ENCODE data around the gene WDR36. TPM values are rescaled to one million over a fixed set of nuclear protein-coding genes. Genes with fewer than 3 reads are reported as not detected.

WDR36 gene
- total and polyA plus RNA-seq, 2 of the 4 experiments (the other 2 are of a cell fraction) = 11.9 to 87.8 TPM

GRCh38 chr5:111135363-111135762, 43.2 kb downstream of the WDR36 start:
- no peak for ATAC-seq (ENCODE audit: low read depth)

More at GRCh38 chr5:111135363-111135762, 43.2 kb downstream of the WDR36 start:
- DNase-seq = no peak
- Histone ChIP-seq H3K14ac (replicated peaks; ENCODE audit: low read depth, low read length) (no peak overlapping the region), H2BK15ac (ENCODE audit: low read depth, low read length) (no peak overlapping the region; the same call in 2 of the 3 replicates), H3K4me3 (ENCODE audit: insufficient read depth, low read depth, low read length) (no peak overlapping the region), H3K4ac (ENCODE audit: low read depth, low read length) (no peak overlapping the region), H3K18ac (ENCODE audit: low read depth, low read length) (no peak overlapping the region), H2AFZ (replicated peaks; ENCODE audit: low read length, poor library complexity) (no peak overlapping the region), H4K91ac (ENCODE audit: insufficient read depth, low read depth, low read length) (no peak overlapping the region), H2AK5ac (ENCODE audit: low read depth, low read length) (peak overlapping the region; percentile 44; the same call in 1 of the 2 replicates), H3K36me3 (ENCODE audit: control insufficient read depth, insufficient read depth, low read length) (no peaks in the 10 kb centered on the region), H3K27me3 (ENCODE audit: control insufficient read depth, insufficient read depth, low read length) (no peaks in the 10 kb centered on the region), H3K9me3 (ENCODE audit: control insufficient read depth, insufficient read depth, low read length) (no peaks in the 10 kb centered on the region), H2BK120ac (ENCODE audit: low read depth, low read length) (no peak overlapping the region), H4K5ac (ENCODE audit: low read depth, low read length) (no peak overlapping the region), H4K20me1 (ENCODE audit: insufficient read depth, low read length) (no peaks in the 10 kb centered on the region), H2BK5ac (ENCODE audit: low read depth, low read length, poor library complexity, severe bottlenecking) (peak overlapping the region; percentile 24), H3K9me1 (ENCODE audit: insufficient read depth, low read length) (no peaks in the 10 kb centered on the region; the same call in 1 of the 2 replicates), H3K4me1 (ENCODE audit: control insufficient read depth, insufficient read depth, low read length) (no peaks in the 10 kb centered on the region; the same call in 1 of the 2 replicates), H2AK9ac (replicated peaks; ENCODE audit: low read depth, low read length, poor library complexity) (no peak overlapping the region), H3K56ac (ENCODE audit: extremely low read depth, insufficient read depth, low read length) (no peak overlapping the region), H3K79me1 (ENCODE audit: low read depth in 1 of 2, low read length in 2 of 2) (no peaks in the 10 kb centered on the region), H2BK20ac (ENCODE audit: low read depth, low read length) (no peak overlapping the region), H3K23ac (ENCODE audit: low read depth, low read length) (no peak overlapping the region), H3K4me2 (ENCODE audit: low read depth, low read length) (no peak overlapping the region), H3K27ac (ENCODE audit: insufficient read depth, low read length) (no peak overlapping the region), H4K8ac (ENCODE audit: low read depth in 2 of 2, low read length in 2 of 2) (no peak overlapping the region), H3K9ac (ENCODE audit: low read depth, low read length) (no peak overlapping the region)
- dilution Hi-C loops (cut with HindIII; ENCODE audit: low sequenced_read_pairs, unreplicated experiment) (no loop called here), intact Hi-C loops (cut with micrococcal nuclease) (no loop called here), in situ Hi-C loops (cut with MboI; ENCODE audit: low sequenced_read_pairs) (no loop called here)
- ChIA-PET CTCF (no interaction called here), POLR2A (ENCODE audit: unreplicated experiment) (no interaction called here)
- WGBS, 2 experiments (ENCODE audit: extremely low coverage in 2 of 2, insufficient read length in 1 of 2) = no CpG with 5 or more reads among the region's 1 CpG
- no TSS peak for BruUV-seq (replicated peaks)
- TF ChIP-seq FOS (IDR thresholded peaks at IDR 0.05; ENCODE audit: low read depth, low read length) = no peak
- TF ChIP-seq RCOR1 (IDR thresholded peaks at IDR 0.05; ENCODE audit: insufficient replicate concordance, low read length) = no peak
- TF ChIP-seq RAD21 (IDR thresholded peaks at IDR 0.05; ENCODE audit: low read length) = no peak
- no peak for TF ChIP-seq MAZ (IDR thresholded peaks at IDR 0.05; ENCODE audit: borderline replicate concordance, low read depth, low read length)
- no peak for TF ChIP-seq CEBPB (IDR thresholded peaks at IDR 0.05; ENCODE audit: low read depth, low read length)
- TF ChIP-seq BHLHE40 (IDR thresholded peaks at IDR 0.05; ENCODE audit: low read depth, low read length) = no peak
- no peak for TF ChIP-seq SMC3 (IDR thresholded peaks at IDR 0.05; ENCODE audit: low read depth, low read length)
- TF ChIP-seq CHD1 (IDR thresholded peaks at IDR 0.05; ENCODE audit: low read depth, low read length) = no peak
- TF ChIP-seq USF2 (IDR thresholded peaks at IDR 0.05; ENCODE audit: low read depth, low read length) = no peak
- TF ChIP-seq CTCF (conservative IDR thresholded peaks at IDR 0.05; ENCODE audit: low read depth, low read length) = no peak
- TF ChIP-seq MXI1 (IDR thresholded peaks at IDR 0.05; ENCODE audit: borderline replicate concordance, low read depth, low read length) = no peak
- no peak for TF ChIP-seq RFX5 (IDR thresholded peaks at IDR 0.05; ENCODE audit: low read depth, low read length)

Data from IMR-90 (cell line).